Measurements from ENCODE around the gene CLIC6.
"Not testable (repeated sequence)": the region's sequence is repeated elsewhere in the genome, so short reads cannot be mapped to it uniquely, and the experiment has no call there.

Gene CLIC6

GRCh38 chr21:34713621-34714020 is 44.8 kb downstream of the CLIC6 start:
- no peak for DNase-seq (ENCODE audit: low spot score)
- TF ChIP-seq CTCF (IDR thresholded peaks at IDR 0.05; ENCODE audit: extremely low read depth, insufficient read depth, missing control alignments), result no peak
- in situ Hi-C loops (cut with MboI; ENCODE audit: low pct_unique_long_range_greater_than_20kb, low sequenced_read_pairs, unreplicated experiment), result no loop called here

GRCh38 chr21:34715518-34715917 is 46.7 kb downstream of the CLIC6 start:
- peak; percentile 29 for DNase-seq (ENCODE audit: low spot score)
- in situ Hi-C loops (cut with MboI; ENCODE audit: low pct_unique_long_range_greater_than_20kb, low sequenced_read_pairs, unreplicated experiment), result no loop called here
- no peak for TF ChIP-seq CTCF (IDR thresholded peaks at IDR 0.05; ENCODE audit: extremely low read depth, insufficient read depth, missing control alignments)

GRCh38 chr21:34715985-34716596 is 47.3 kb downstream of the CLIC6 start:
- no peak for TF ChIP-seq CTCF (IDR thresholded peaks at IDR 0.05; ENCODE audit: extremely low read depth, insufficient read depth, missing control alignments)

GRCh38 chr21:34718529-34718928 is 49.7 kb downstream of the CLIC6 start:
- in situ Hi-C loops (cut with MboI; ENCODE audit: low pct_unique_long_range_greater_than_20kb, low sequenced_read_pairs, unreplicated experiment), result not testable (repeated sequence)

More at GRCh38 chr21:34715985-34716596, 47.3 kb downstream of the CLIC6 start:
- no peak for DNase-seq (ENCODE audit: low spot score)
- in situ Hi-C loops (cut with MboI; ENCODE audit: low pct_unique_long_range_greater_than_20kb, low sequenced_read_pairs, unreplicated experiment), result no loop called here

GRCh38 chr21:34722684-34723300 is 54.0 kb downstream of the CLIC6 start:
- TF ChIP-seq CTCF (IDR thresholded peaks at IDR 0.05; ENCODE audit: extremely low read depth, insufficient read depth, missing control alignments), result peak; percentile 76
- in situ Hi-C loops (cut with MboI; ENCODE audit: low pct_unique_long_range_greater_than_20kb, low sequenced_read_pairs, unreplicated experiment), result no loop called here
- DNase-seq (ENCODE audit: low spot score), result peak; percentile 39

More at GRCh38 chr21:34718529-34718928, 49.7 kb downstream of the CLIC6 start:
- DNase-seq (ENCODE audit: low spot score), result not testable (repeated sequence)

- no peak for TF ChIP-seq CTCF (IDR thresholded peaks at IDR 0.05; ENCODE audit: extremely low read depth, insufficient read depth, missing control alignments)
Observed at GRCh38 chr21:34724131-34724856, 55.5 kb downstream of the CLIC6 start.

GRCh38 chr21:34724857-34725195 is 56.0 kb downstream of the CLIC6 start:
- in situ Hi-C loops (cut with MboI; ENCODE audit: low pct_unique_long_range_greater_than_20kb, low sequenced_read_pairs, unreplicated experiment), result loop anchor here (25.0 kb wide), 3 partner anchors 687 to 1287 kb away; no protein-coding TSS in a partner anchor
- no peak for DNase-seq (ENCODE audit: low spot score)
- TF ChIP-seq CTCF (IDR thresholded peaks at IDR 0.05; ENCODE audit: extremely low read depth, insufficient read depth, missing control alignments), result no peak

More at GRCh38 chr21:34724131-34724856, 55.5 kb downstream of the CLIC6 start:
- in situ Hi-C loops (cut with MboI; ENCODE audit: low pct_unique_long_range_greater_than_20kb, low sequenced_read_pairs, unreplicated experiment), result no loop called here
- DNase-seq (ENCODE audit: low spot score), result no peak
